ENCODE measurements around the gene TSFM.
A peak's percentile ranks its signal among the peaks of the same experiment; 100 is the strongest.
"Not testable (repeated sequence)": the region's sequence is repeated elsewhere in the genome, so short reads cannot be mapped to it uniquely, and the experiment has no call there.

The TSFM gene

GRCh38 chr12:57765003-57765697 lies 17.4 kb upstream of the TSFM start:
- DNase-seq, result no peak

DNA sequence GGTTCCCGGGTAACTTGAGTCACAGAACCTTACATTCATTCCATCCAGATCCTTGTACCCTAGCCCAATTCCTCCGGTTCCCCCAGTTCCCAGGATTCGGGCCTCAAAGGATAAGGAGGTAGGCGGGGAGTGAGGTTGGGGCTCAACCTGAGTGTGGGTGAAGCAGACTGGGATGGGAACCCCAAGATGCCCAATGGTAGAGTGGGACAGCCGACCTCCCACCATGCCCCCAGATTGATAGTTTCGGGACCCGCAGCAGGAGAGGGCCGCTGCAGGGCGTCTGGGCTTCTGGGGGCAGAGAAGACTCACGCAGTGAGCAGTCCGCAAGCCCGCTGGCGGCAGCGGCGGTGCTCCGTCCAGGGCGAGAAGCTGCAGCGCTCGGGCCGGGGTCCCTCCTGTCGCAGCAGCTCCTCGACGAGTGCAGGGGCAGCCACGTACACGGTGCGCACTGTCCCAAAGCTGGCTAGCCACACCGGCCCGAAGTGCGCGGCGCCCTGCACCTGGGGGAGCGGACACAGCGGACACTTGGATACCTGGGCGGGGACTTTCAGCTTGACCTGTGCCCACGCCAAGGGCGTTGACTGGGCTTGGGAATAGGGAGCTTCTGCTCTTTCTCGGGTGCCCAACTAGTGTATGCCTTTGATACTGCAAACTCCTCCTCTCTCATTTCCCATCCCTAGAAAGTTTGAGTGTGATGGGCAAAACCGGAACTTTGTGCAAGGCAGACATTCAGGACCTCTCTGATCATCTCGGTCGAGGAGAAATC lies 16.7 kb upstream of the TSFM start:
- no peak for DNase-seq

DNA sequence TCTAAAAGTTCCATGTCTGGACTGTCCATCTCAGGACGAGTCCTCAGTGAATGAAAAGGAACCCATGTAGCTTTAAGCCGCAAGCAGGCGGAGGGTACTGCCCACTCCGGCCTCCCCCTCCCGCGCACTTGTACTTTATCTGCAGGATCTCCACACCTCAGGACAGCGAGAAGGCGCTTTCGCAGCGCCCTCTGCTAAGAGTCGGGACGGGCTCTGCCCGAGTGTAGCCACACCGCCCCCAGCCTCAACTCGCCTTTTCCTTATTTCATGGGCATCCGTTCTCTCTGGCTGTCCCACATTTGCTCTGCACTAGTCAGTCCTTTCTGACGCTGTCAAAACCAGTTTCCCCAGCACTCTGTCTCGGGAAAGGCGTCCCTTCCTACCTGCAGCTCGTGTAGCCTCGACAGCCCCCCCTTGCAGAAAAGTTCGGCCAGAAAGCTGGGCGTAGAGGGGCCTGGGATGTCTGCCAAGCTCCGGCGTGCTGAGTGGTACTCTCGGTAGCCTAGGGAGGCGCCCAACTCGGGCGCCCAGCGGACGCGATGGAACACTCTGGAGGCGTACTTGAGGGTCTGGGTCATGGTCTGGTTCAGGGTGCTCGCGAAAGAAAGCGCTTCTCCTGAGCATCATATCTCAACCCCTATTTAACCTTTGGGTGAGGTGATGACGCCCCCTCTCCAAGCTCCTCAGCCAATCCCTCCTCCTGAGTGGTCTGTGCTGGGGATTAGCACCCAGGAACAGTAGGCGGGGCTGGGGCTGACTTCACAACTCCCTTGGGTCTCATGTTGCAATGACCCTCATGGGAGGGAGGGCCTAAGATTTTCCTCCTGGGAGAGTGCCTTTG lies 15.9 kb upstream of the TSFM start, which contains the start of gene CYP27B1:
Gene CYP27B1, minus strand, starts transcription at position 615 of the 841 bp plus-strand sequence. Its CDS starts 37 bp downstream, at position 578.
- no peak for DNase-seq

DNA sequence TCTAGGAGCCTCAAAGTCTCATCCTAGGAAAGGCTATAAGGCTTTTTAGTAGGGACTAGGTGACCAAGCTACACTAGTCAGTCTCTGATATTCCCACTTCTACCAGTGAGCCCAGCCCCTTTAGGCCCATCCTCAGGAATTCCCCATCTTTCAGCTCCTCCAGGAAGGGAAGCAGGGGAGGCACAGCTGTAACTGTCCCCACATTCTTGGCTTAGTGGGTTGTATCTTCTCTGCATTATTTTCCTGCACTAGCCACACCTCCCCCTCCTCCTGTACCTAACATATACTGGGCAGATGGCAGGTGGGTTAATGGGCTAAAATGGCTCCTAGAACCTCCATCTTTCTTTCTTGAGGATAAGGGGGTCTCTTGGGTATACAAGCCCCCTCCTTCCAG lies 15.3 kb upstream of the TSFM start:
- no peak for DNase-seq

DNA sequence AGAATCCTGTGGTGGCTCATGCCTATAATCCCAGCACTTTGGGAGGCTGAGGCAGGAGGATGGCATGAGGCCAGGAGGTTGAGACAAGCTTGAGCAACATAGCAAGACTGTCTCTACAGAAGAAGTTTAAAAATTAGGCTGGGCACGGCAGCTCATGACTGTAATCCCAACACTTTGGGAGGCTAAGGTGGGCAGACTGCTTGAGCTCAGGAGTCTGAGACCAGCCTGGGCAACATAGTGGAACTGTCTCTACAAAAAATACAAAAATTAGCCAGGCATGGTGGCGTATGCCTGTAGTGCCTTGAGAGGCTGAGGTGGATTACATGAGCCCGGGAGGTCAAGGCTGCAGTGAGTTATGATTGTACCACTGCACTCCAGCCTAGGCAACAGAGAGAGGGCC lies 14.7 kb upstream of the TSFM start:
- DNase-seq, result no peak

- DNase-seq, result no peak
Measured at GRCh38 chr12:57769594-57769993, 13.0 kb upstream of the TSFM start.

- no peak for DNase-seq
Measured at GRCh38 chr12:57770734-57771133, 11.9 kb upstream of the TSFM start.

DNA sequence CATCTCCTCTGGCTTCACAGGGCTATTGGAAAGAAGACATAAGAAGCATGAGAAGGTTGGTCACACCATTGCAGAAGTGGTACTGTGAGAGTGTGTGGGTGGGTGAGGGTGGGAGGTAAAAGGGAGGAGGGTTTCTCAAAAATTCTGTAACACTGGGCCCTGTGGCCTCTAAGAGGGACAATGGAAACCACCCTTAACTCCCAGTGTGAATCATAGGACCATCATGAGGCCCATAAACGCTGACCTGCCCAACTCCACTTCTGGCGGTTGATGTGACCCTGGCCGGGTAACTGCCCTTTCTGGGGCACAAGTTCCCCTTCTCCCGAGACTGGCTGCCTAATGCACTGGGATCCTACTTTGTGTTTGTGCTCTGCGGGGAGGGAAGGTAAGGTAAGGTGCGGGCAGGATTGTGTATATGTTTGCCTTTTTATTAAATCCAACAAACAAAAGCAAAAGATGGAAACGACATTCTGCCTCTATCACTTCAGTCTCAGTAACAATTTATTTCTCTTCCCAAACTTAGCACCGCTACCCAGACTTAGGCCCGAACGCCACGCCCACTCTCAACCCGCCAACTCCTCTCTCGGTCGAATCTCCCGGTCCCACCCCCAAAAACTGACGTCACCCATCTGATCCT lies 11.2 kb upstream of the TSFM start:
- no peak for DNase-seq

DNA sequence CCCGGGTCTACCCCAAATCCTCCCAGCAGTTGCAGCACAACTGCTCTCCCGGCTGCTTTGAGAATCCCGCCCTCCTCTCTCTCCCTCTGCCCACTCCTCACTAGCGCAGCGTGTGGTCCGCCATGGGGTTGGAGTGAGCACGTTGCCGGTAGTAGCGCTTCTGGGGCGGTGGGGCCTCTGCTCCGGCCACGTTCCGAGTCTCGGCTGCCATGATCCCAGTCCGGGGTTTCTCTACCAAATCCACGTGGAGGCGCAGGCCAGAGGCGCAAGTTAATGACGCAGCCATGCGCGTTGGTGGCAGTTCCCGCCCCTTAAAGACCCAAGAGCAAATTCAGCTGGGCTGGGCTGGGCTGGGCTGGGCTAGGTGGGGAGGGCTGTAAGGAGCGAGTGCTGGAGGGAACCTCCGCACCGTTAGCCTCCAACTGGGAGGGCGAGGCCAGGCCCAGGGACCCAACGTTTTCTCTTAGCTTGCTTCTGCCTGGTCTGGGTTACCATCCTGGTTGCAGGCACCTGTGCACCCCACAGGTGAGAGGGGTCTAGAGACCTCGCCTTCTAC lies 10.6 kb upstream of the TSFM start, which contains the start of gene METTL1:
Gene METTL1, minus strand, starts transcription at position 233 of the 556 bp plus-strand sequence. Its CDS starts 22 bp downstream, at position 211.
- peak; percentile 93 for DNase-seq

GRCh38 chr12:57772429-57773322 lies 9.9 kb upstream of the TSFM start, which contains the start of gene EEF1AKMT3:
EEF1AKMT3 (plus strand) TSS chr12:57772614; CDS start chr12:57772725, 111 bp downstream.
- DNase-seq, result no peak

GRCh38 chr12:57774634-57775033 lies 8.0 kb upstream of the TSFM start:
- DNase-seq, result not testable (repeated sequence)

- no peak for DNase-seq
Measured at GRCh38 chr12:57775044-57775443, 7.5 kb upstream of the TSFM start.

DNA sequence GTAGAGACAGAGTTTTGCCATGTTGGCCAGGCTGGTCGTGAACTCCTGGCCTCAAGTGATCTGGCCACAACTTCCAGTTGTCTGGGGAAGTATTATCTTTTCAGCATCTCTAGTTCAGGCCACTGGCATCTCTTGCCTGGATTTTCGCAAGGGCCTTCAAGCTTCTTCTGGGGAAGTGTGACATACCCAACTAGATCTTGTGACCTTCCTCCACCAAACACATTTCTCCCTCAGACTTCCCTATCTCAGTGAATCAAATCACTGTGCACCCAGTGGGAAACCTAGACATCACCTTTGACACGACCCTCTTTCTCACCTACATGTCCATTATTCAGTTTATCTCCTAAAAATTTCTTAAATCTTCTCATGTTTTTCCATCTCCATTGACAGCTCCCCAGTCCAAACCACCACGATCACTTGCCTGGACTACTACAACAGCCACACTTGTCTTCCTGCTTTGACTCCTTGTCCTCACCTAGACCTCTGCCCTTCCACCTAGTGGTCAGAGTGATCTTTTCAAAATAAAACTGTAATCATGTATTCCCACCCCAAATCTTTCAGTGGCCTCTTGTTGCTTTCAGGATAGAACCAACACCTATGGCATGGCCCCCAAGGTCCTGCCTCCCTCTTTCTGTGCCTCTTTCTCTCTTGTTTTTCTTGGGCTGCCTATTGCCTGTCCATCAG lies 6.9 kb upstream of the TSFM start:
- no peak for DNase-seq

DNA sequence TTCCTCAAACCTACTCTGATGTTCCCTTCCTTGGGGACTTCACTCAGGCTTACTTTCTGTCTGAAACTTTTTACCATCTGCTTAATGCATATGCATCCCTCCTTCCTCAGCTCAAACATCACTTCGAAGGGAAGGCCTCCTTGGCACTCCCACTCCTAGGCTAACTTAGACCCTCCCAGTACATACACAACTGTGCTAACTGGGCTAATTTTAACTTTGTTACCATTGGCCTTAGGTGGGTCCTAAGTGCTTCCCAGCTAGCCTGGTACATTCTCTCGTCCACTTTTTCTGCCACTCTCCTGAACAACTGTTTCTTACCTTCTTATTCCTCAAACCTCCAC lies 6.4 kb upstream of the TSFM start:
- DNase-seq, result no peak

DNA sequence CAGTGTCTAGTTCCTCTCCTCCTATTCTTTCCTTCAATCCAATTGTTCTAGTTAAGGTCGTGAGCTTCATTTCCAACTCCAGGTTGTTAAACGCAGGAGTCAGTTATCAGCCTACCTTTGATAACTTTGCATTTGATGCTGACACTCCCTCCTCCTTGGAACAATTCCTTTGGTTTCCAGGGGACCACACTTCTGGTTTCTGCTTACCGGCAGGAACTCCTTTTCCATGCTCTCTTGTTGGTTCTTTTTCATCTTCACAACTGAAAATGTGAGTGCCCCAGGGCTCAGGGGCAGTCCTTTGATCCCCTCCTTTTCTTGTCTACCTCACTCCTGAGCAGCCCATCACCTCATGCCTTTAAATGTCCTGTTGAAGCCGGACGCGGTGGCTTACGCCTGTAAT lies 5.2 kb upstream of the TSFM start:
- no peak for DNase-seq

DNA sequence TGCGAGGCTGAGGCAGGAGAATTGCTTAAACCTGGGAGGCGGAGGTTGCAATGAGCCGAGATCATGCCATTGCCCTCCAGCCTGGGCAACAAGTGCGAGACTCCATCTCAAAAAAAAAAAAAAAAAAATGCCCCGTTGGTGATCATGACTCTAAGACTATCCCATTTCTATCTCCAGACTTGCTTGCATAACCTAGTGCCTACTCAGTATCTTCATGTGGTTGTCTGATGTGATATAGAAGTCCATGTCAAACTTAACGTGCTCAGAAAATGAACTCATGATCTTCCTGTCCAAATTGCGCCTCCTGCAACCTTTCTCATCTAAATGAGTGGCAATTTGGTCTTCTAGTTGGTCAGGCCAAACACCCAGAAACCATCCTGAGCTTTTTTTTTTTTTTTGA lies 4.7 kb upstream of the TSFM start:
- no peak for DNase-seq

GRCh38 chr12:57779736-57780135 lies 2.9 kb upstream of the TSFM start:
- DNase-seq, result no peak

- DNase-seq, result no peak
Measured at GRCh38 chr12:57780284-57780897, 2.2 kb upstream of the TSFM start.

GRCh38 chr12:57781244-57781643 lies 1.3 kb upstream of the TSFM start:
- no peak for DNase-seq

- DNase-seq, result no peak
Measured at GRCh38 chr12:57781801-57782200, 786 bp upstream of the TSFM start.
